Lower leg skin (tissue), 3 donors: ENCODE results near the gene LMNB1.

Experiments used
- CTCF ChIP-seq, 3 donors: fragments of 450-650 bp; IDR thresholded peaks; one replicate each; pipeline ENCODE4 v1.5.1; 2016; ENCODE audit warnings: antibody characterized with exemption in 3 of 3, mild to moderate bottlenecking in 3 of 3, moderate library complexity in 2 of 3
- POLR2A ChIP-seq, 2 donors: fragments of 450-650 bp; IDR thresholded peaks; one replicate each; pipeline ENCODE4 v1.6.1; 2016 to 2017; ENCODE audit warnings: antibody characterized with exemption in 2 of 2, mild to moderate bottlenecking in 1 of 2, moderate library complexity in 1 of 2

- TF ChIP-seq CTCF (IDR thresholded peaks at IDR 0.05) (no peak), POLR2A (IDR thresholded peaks at IDR 0.05) (no peak)
These were observed 25.0 kb downstream of the LMNB1 start for GRCh38 chr5:126801992-126802294.
